Measurements from ENCODE around the gene SDR42E2. TPM values are rescaled to one million over a fixed set of nuclear protein-coding genes. Genes with fewer than 3 reads are reported as not detected.
"Not testable (repeated sequence)": the region's sequence is repeated elsewhere in the genome, so short reads cannot be mapped to it uniquely, and the experiment has no call there.

SDR42E2 gene
- total RNA-seq: not detected

DNA sequence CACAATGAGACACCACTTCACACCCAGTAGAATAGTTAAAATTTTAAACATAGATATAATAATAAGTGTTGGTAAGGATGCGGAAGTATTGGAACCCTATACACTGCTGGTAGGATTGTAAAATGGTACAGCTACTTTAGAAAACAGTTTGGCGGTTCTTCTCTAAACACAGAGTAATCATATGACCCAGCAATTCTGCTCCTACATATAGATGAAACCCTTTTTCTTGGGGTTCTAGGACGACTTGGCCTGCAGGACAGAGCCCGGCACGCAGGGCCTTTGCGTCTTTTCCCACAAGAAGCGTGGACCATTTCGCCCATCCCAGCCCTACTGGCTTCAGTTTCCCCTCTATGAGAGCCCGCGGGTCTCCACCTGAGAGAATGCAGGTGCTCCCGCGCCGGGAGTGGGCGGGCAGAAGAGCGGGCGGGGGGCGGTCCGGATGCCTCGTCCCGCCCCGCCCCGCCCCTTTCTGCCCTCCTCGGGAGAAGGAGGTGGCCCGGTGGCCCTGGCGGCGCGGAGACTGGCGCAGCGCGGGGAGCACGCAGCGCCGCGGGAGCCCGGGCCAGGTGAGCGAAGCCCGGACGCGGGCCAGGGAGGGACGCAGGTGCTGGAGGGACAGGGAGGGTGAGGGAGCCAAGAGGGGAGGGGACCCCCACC, at the start of gene SDR42E2:
Gene SDR42E2 (plus strand): TSS at position 508 of the 657 bp plus-strand sequence. CDS start 3,077 bp downstream, outside the sequence.
- ChIA-PET CTCF (no interaction called here), POLR2A (no interaction called here)
- no peaks in the 10 kb centered on the region for H3K9me3 Mint-ChIP-seq
- peaks cover 4% of the 10 kb centered on the region for H3K4me1 Mint-ChIP-seq
- DNase-seq: no peak
- no peak within 1 kb of the TSS for H3K27ac Mint-ChIP-seq
- peaks cover 25% of the 10 kb centered on the region for H3K27me3 Mint-ChIP-seq
- no peaks in the 10 kb centered on the region for H3K36me3 Mint-ChIP-seq (ENCODE audit: low read depth)
- no peak within 1 kb of the TSS for H3K4me3 Mint-ChIP-seq

DNA sequence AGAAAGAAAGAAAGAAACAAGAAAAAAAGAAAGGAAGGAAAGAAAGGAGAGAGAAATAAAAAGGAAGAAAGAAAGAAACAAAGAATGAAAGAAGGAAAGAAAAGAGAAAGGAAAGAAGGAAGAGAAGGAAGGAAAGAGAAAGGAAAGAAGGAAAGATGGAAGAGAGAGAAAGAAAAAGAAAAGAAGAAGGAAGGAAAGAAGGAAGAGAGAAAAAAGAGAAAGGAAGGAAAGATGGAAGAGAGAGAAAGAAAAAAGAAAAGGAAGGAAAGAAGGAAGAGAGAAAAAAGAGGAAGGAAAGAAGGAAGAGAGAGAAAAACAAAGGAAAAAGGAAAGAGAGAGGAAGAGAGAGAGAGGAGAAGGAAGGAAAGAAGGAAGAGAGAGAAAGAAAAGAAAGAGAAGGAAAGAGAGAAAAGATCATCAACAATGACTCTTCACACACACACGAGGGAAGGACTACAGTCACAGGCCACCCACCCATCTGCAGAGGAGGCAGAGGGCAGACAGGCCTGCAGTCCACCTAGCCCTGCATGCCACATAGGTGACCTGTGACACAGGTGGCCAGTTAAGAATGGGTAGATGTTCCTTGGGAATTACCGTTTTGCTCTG, 46.1 kb upstream of the SDR42E2 start:
- no peaks in the 10 kb centered on the region for H3K27me3 Mint-ChIP-seq
- no peak overlapping the region for H3K27ac Mint-ChIP-seq
- H3K36me3 Mint-ChIP-seq (ENCODE audit: low read depth): no peaks in the 10 kb centered on the region
- DNase-seq: no peak
- no peaks in the 10 kb centered on the region for H3K9me3 Mint-ChIP-seq
- H3K4me1 Mint-ChIP-seq: no peaks in the 10 kb centered on the region
- POLR2A ChIA-PET: no interaction called here
- no peak overlapping the region for H3K4me3 Mint-ChIP-seq
- CTCF ChIA-PET: no interaction called here

DNA sequence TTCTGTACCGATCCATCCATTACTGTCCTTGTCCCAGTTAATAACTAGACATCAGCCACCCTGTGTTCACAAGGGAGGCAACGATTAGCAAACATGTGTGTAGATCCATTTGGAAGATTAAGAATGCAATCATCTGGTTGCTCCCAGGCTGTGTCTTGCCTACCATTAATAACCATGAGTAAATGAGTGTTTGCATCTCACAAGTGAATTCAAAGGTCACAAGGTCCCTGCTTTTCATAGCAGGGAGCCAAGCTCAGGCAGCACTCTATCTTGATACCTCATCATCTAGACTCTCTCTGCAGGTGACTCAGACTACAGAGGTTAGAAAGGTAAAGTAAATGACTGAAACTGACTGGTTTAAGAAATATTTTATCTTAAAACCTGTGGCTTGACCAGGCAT, 44.7 kb upstream of the SDR42E2 start:
- Mint-ChIP-seq H3K27ac (no peak overlapping the region), H3K4me3 (no peak overlapping the region), H3K9me3 (no peaks in the 10 kb centered on the region), H3K36me3 (ENCODE audit: low read depth) (no peaks in the 10 kb centered on the region), H3K4me1 (no peaks in the 10 kb centered on the region), H3K27me3 (peaks cover 5% of the 10 kb centered on the region)
- ChIA-PET CTCF (no interaction called here), POLR2A (no interaction called here)
- no peak for DNase-seq

DNA sequence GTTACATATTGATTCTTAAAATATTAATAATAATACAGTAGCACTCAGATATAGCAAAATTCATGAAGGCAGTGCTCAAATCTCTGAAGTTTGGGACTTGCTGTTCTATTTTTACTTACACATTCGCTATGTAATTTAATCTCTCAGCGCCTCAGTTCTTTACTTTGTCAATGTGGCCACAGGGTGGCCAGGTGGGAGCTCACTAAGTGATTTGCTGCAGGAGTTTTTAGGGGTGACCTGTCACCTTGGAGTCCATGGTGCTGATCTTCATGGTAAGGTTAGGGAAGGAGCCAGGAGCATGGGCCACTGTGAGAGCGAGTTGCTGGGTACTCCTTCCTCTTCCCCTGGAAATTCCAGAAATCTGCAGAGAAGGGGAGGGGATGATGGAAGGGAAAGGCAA, 41.9 kb upstream of the SDR42E2 start:
- POLR2A ChIA-PET: no interaction called here
- peaks cover 7% of the 10 kb centered on the region for H3K27me3 Mint-ChIP-seq
- CTCF ChIA-PET: interaction anchor here (0.8 kb wide), 1 partner anchor 42 kb away, joined by 3 read pairs; no protein-coding TSS in a partner anchor

DNA sequence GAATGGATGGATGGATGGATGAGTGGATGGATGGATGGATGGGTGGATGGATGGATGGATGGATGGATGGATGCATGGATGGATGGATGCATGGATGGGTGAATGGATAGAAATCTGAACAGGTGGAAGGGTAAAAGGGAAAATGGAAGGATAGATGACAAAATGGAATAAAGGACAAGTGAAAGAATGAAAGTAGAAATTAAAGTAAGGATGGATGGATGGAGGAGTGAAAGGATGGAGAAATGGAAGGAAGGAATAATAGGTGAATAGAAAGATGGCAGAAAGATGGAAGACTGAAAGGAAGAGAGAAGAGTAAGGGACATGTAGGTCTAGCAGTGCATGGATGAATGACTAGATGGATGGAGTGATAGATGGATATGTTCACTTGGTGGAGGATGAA, 40.1 kb upstream of the SDR42E2 start:
- POLR2A ChIA-PET: no interaction called here
- DNase-seq: no peak
- Mint-ChIP-seq H3K27ac (no peak overlapping the region), H3K36me3 (ENCODE audit: low read depth) (no peaks in the 10 kb centered on the region), H3K4me3 (no peak overlapping the region), H3K9me3 (no peaks in the 10 kb centered on the region), H3K27me3 (peaks cover 7% of the 10 kb centered on the region), H3K4me1 (no peaks in the 10 kb centered on the region)
- CTCF ChIA-PET: no interaction called here

More for the DNA sequence above, 41.9 kb upstream of the SDR42E2 start:
- Mint-ChIP-seq H3K9me3 (no peaks in the 10 kb centered on the region), H3K4me1 (no peaks in the 10 kb centered on the region), H3K4me3 (no peak overlapping the region), H3K27ac (no peak overlapping the region), H3K36me3 (ENCODE audit: low read depth) (no peaks in the 10 kb centered on the region)
- DNase-seq: no peak

DNA sequence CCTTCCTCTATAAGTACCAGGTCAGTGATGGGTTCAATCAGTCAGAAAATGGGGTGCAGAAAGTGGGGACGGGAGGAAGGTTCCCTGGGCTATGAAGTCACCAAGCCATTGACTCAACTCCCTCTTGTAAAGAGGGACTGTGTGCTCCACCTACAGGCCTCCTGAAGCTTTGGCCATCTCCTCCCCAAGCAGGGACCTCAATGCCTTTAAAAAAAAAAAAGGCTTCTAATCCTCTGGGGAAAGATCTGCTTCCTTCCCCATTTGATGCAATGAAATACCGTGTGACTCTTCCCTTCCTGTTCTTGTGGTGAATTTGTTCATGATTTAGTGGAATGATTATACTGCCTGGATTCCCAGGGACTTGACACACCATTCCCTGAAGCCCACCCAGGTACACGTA, 39.2 kb upstream of the SDR42E2 start:
- H3K27ac Mint-ChIP-seq: no peak overlapping the region
- H3K9me3 Mint-ChIP-seq: no peaks in the 10 kb centered on the region
- ChIA-PET CTCF (no interaction called here), POLR2A (no interaction called here)
- H3K27me3 Mint-ChIP-seq: peaks cover 13% of the 10 kb centered on the region
- DNase-seq: no peak
- no peaks in the 10 kb centered on the region for H3K4me1 Mint-ChIP-seq
- no peak overlapping the region for H3K4me3 Mint-ChIP-seq
- H3K36me3 Mint-ChIP-seq (ENCODE audit: low read depth): no peaks in the 10 kb centered on the region

DNA sequence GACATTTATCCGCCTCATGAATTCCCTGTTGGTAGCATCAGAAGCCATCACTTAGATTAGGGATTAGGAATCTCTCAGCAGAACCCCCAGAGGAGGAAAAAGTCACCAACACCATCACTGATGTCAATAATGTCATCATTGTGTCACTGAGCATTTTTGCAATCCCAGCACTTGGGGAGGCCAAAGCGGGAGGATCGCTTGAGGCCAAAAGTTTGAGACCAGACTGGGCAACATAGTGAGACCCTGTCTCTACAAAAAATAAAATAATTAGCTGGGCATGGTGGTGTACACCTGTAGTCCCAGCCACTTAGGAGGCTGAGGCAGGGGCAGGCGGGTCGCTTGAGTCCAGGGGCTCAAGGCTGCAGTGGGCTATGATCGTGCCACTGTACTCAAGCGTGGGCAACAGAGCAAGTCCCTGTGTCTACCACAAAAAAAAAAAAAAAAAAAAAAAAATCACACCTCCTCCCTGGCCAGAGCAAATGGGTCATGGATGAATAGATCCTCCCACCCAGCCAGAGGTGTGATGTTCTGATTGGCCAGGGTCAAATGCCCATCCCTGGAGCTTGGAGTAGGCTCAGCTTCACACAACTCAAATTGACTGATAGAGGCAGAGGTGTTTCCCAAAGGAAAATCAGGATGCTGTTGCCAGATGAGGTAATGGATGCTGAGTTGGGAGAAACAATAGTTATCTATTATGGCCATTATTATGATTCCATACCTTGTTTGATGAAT, 38.4 kb upstream of the SDR42E2 start:
- no peak overlapping the region for H3K27ac Mint-ChIP-seq
- H3K36me3 Mint-ChIP-seq (ENCODE audit: low read depth): no peaks in the 10 kb centered on the region
- POLR2A ChIA-PET: no interaction called here
- H3K9me3 Mint-ChIP-seq: no peaks in the 10 kb centered on the region
- H3K4me3 Mint-ChIP-seq: no peak overlapping the region
- CTCF ChIA-PET: no interaction called here
- peaks cover 17% of the 10 kb centered on the region for H3K27me3 Mint-ChIP-seq
- H3K4me1 Mint-ChIP-seq: no peaks in the 10 kb centered on the region
- no peak for DNase-seq

DNA sequence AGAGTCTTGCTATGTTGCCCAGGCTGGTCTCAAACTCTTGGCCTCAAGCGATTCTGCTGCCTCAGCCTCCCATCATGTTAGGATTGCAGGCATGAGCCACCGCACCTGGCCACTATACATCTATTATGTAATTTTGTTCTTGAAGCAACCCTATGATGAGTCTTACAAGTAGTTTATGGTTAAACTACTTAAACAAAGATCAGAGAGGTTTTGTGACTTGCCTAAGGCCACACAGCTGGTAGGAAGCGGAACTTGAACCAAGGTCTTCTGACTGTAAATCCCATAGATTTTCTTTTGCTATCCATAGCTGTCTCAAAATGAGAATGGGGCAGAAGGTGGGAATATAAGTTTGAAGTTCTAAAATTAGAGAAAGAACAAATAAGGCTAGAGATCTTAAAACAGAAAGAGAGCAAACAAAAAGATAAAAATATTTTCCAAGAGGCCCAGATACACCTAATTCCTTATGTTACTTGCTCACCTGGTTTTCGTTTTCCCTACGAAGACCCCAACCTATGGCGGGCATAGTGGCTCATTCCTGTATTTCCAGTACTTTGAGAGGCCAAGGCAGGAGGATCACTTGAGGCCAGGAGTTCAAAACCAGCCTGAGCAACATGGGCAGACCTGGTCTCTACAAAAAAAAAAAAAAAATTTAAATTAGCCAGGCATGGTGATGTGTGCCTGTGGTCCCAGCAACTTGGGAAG, 37.6 kb upstream of the SDR42E2 start:
- Mint-ChIP-seq H3K4me3 (no peak overlapping the region), H3K36me3 (ENCODE audit: low read depth) (no peaks in the 10 kb centered on the region), H3K4me1 (no peaks in the 10 kb centered on the region), H3K27ac (no peak overlapping the region), H3K27me3 (peaks cover 17% of the 10 kb centered on the region), H3K9me3 (no peaks in the 10 kb centered on the region)
- ChIA-PET POLR2A (no interaction called here), CTCF (no interaction called here)
- DNase-seq: no peak

DNA sequence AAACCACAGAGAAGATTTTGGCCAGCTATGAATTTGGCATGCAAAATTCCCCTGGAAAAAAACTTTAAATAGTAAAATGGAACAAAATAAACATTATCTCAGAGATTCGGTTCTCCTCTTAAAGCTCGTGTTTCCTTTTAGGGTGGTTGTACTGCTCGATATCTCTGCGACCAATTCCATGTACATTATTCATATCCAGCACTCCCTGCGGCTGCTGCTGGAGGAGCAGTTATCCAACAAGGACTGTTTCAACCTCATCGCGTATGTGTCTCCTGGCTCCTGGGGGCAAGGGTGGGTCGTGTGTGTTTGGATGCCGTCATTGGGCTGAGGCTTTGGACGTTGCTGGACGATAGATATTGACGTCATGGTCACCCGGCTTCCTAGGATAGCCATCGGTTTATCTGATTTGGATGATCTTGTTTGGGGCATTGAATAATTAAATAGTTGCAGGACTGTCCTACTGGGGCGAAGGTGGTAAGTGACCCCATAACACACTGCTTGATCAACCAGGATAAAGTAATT, 36.2 kb upstream of the SDR42E2 start:
- Mint-ChIP-seq H3K27me3 (peaks cover 17% of the 10 kb centered on the region), H3K4me3 (no peak overlapping the region), H3K36me3 (ENCODE audit: low read depth) (no peaks in the 10 kb centered on the region), H3K4me1 (no peaks in the 10 kb centered on the region), H3K9me3 (no peaks in the 10 kb centered on the region), H3K27ac (no peak overlapping the region)
- no peak for DNase-seq
- ChIA-PET POLR2A (no interaction called here), CTCF (no interaction called here)

DNA sequence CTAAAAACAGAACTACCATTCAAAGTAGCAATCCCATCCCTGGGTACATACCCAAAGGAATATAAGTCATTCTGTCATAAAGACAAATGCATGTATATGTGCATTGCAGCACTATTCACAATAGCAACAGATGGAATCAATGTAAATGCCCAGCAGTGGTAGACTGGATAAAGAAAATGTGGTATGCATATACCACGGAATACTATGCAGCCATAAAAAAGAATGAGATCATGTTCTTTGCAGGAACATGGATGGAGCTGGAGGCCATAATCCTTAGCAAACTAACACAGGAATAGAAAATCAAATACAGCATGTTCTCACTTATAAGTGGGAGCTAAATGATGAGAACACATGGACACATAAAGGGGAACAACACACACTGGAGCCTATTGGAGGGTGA, 33.8 kb upstream of the SDR42E2 start:
- H3K36me3 Mint-ChIP-seq (ENCODE audit: low read depth); H3K27ac Mint-ChIP-seq; H3K4me3 Mint-ChIP-seq; H3K27me3 Mint-ChIP-seq; H3K4me1 Mint-ChIP-seq; CTCF ChIA-PET; H3K9me3 Mint-ChIP-seq; POLR2A ChIA-PET; DNase-seq: not testable (repeated sequence)

DNA sequence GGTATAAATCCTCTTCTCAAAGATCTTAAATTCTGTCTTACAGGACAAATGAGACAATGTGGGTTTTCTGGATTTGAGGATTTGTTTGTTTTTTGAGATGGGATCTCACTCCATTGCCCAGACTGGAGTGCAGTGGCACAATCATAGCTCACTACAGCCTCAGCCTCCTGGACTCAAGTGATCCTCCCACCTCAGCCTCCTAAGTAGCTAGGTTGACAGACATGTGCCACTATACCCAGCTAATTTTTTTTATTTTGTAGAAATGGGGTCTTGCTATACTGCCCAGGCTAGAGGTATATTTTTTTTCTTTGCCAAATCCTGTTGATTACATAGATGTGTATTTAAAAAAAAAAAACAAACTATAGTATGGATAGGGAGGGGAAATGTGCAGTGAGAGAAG, 31.8 kb upstream of the SDR42E2 start:
- H3K36me3 Mint-ChIP-seq (ENCODE audit: low read depth): no peaks in the 10 kb centered on the region
- H3K4me1 Mint-ChIP-seq: no peaks in the 10 kb centered on the region
- peaks cover 12% of the 10 kb centered on the region for H3K27me3 Mint-ChIP-seq
- H3K4me3 Mint-ChIP-seq: no peak overlapping the region
- no peak for DNase-seq
- no peak overlapping the region for H3K27ac Mint-ChIP-seq
- ChIA-PET CTCF (no interaction called here), POLR2A (no interaction called here)
- no peaks in the 10 kb centered on the region for H3K9me3 Mint-ChIP-seq

DNA sequence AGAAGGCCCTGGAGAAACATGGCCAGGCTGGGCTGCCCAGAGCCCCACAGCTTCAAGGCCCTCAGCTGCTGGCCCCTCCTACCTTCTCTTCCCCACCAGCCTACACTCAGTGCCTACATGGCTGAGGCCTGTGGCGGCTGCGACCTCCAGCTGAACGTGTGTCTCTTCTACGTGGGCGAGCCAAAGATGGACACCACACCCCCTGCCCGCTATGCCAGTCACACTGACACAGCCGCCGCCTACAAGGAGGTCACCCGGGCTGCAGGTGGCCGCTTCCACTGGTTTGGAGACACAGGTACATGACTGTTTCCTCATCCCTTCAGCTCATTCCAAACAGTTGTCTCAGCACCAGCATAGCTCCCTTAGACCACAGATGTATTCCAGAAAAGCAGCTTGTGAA, 29.5 kb upstream of the SDR42E2 start:
- H3K27me3 Mint-ChIP-seq: peaks cover 17% of the 10 kb centered on the region
- H3K9me3 Mint-ChIP-seq: no peaks in the 10 kb centered on the region
- H3K4me3 Mint-ChIP-seq: no peak overlapping the region
- no peak for DNase-seq
- H3K36me3 Mint-ChIP-seq (ENCODE audit: low read depth): no peaks in the 10 kb centered on the region
- CTCF ChIA-PET: interaction anchor here (0.7 to 1.5 kb wide), 3 partner anchors 9 to 57 kb away, joined by 3 to 5 read pairs (median 3); no protein-coding TSS in a partner anchor
- POLR2A ChIA-PET: no interaction called here
- H3K27ac Mint-ChIP-seq: no peak overlapping the region
- no peaks in the 10 kb centered on the region for H3K4me1 Mint-ChIP-seq

DNA sequence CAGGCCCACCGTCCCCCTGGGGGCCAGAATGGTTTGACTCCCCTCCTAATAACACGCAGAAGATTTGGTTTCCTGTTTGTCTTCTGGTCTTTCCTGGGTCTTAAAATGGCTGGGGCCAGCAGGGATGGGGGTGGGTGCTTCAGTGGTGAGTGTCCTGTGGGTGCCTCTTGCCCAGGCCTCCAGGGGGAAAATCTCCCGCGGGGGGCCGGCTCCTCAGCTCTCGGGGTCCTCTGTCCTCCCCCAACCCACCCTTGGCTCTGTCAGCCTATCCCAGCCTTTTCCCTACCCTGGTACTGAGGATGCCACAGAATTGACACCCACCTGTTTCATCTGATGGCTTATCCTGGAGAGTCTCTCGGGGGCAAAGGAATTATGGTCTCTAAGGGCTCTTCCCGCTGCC, 23.8 kb upstream of the SDR42E2 start:
- POLR2A ChIA-PET: no interaction called here
- peaks cover 9% of the 10 kb centered on the region for H3K27me3 Mint-ChIP-seq
- CTCF ChIA-PET: no interaction called here
- H3K4me3 Mint-ChIP-seq: no peak overlapping the region
- H3K9me3 Mint-ChIP-seq: no peaks in the 10 kb centered on the region
- H3K36me3 Mint-ChIP-seq (ENCODE audit: low read depth): no peaks in the 10 kb centered on the region
- H3K4me1 Mint-ChIP-seq: no peaks in the 10 kb centered on the region
- H3K27ac Mint-ChIP-seq: no peak overlapping the region
- no peak for DNase-seq

Measured in activated CD4-positive, alpha-beta memory T cell treated with anti-CD3 and anti-CD28 coated beads, Interleukin-2, amount 10 ng/mL, durations not matched to agents 7 days and 5 days (primary cell).